Measurements from ENCODE around the gene TRPM2.

The TRPM2 gene

GRCh38 chr21:44425895-44426662 lies 72.7 kb downstream of the TRPM2 start:
- no peak for TF ChIP-seq CTCF (IDR thresholded peaks at IDR 0.05)
- Histone ChIP-seq H3K4me3 (no peak overlapping the region), H3K27ac (no peak overlapping the region)
- no peak for DNase-seq (ENCODE audit: low spot score)

DNA sequence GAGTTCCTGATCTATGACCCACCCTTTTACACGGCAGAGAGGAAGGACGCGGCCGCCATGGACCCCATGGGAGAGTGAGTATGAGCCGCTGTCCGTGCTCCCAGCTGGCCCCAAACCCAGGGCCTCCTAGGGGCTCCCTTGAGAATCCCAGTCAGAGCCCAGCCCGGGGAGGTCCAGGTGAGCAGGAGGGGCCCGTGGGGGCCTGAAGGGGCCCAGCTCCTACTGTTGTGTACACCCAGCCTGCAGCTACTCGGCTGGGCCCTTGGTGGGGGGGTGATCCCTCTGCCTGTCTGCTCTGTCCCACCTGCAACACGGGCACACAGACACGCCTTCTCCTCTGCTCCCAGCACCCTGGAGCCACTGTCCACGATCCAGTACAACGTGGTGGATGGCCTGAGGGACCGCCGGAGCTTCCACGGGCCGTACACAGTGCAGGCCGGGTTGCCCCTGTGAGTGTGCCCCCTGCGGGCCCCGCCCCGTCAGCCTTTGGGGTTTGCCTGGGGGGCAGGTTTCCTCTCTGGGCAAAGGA lies 73.3 kb downstream of the TRPM2 start:
- no peak for DNase-seq (ENCODE audit: low spot score)
- Histone ChIP-seq H3K27ac (no peak overlapping the region), H3K4me3 (no peak overlapping the region)
- no peak for TF ChIP-seq CTCF (IDR thresholded peaks at IDR 0.05)

DNA sequence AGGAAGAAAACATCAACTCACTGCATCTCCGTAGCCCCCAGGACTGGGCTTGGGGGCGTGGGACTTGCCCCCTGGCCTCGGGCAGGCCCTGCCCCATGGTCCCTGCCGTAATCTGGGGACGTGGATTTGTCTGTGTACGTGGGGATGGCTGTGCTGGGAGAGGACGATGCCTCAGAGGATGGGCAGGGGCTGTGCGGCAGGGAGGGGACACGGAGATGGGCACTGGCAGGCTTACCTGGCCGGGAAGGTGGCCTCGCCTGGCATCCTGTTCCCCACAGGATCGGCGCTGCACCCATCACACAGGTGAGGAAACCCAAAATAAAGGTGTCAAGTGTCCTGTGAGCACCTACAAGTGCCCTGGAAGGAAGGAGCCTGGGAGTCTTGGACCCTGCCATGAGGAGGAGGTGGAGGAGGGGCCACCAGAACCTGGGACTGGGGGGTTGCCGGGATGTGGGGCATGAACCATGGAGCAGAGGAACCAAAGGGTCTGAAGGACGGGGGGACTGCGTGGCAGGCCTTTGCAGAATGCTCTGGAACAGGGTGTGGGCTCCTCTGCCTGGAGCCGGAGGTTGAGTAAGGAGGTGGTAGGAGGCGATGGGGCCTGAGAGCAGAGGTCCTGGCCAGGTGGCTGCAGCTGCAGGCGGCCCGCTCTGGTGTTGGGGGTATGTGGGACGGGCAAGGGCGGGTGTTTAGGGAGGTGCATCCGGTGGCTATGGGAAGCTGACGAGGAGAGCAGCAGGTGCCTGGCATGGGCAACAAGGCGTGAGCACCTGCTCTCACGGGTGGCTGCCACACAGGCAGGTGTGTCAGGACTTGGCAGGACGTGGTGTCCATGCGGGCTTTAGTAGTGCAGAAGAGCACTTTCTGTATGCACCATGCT lies 74.1 kb downstream of the TRPM2 start:
- H3K27ac ChIP-seq = no peak overlapping the region
- H3K4me3 ChIP-seq = no peak overlapping the region
- TF ChIP-seq CTCF (IDR thresholded peaks at IDR 0.05) = no peak
- DNase-seq (ENCODE audit: low spot score) = peak; percentile 33

GRCh38 chr21:44428281-44428960 lies 75.0 kb downstream of the TRPM2 start:
- no peak overlapping the region for H3K4me3 ChIP-seq
- DNase-seq (ENCODE audit: low spot score) = peak; percentile 64
- TF ChIP-seq CTCF (IDR thresholded peaks at IDR 0.05) = no peak
- H3K27ac ChIP-seq = no peak overlapping the region

GRCh38 chr21:44429894-44430293 lies 76.5 kb downstream of the TRPM2 start:
- no peak for DNase-seq (ENCODE audit: low spot score)
- no peak overlapping the region for H3K4me3 ChIP-seq
- H3K27ac ChIP-seq = no peak overlapping the region
- no peak for TF ChIP-seq CTCF (IDR thresholded peaks at IDR 0.05)

GRCh38 chr21:44431300-44431699 lies 77.9 kb downstream of the TRPM2 start:
- no peak for DNase-seq (ENCODE audit: low spot score)
- Histone ChIP-seq H3K4me3 (no peak overlapping the region), H3K27ac (no peak overlapping the region)
- TF ChIP-seq CTCF (IDR thresholded peaks at IDR 0.05) = no peak

Measured in coronary artery (tissue), 2 donors.